GM18909 (cell line): ENCODE results near the gene TMEM54.

ENCODE experiments used
- ATAC-seq: cut with Tn5 transposase; IDR thresholded peaks from one replicate; pipeline ENCODE4 v1.9.1; 2021; ENCODE audit warnings: mild to moderate bottlenecking; ENCODE audit not compliant: unreplicated experiment, poor library complexity

The TMEM54 gene

GRCh38 chr1:32895325-32896215, 5.6 kb downstream of the TMEM54 start:
- ATAC-seq, result no peak

GRCh38 chr1:32894681-32895080, 6.5 kb downstream of the TMEM54 start:
- ATAC-seq, result no peak

GRCh38 chr1:32894019-32894600, 7.1 kb downstream of the TMEM54 start:
- no peak for ATAC-seq

GRCh38 chr1:32893198-32894018, 7.8 kb downstream of the TMEM54 start:
- ATAC-seq, result no peak

GRCh38 chr1:32892368-32893197, 8.6 kb downstream of the TMEM54 start:
- ATAC-seq, result no peak

GRCh38 chr1:32891630-32892029, 9.6 kb downstream of the TMEM54 start:
- no peak for ATAC-seq

- no peak for ATAC-seq
These were observed 10.0 kb downstream of the TMEM54 start for GRCh38 chr1:32891241-32891570.

GRCh38 chr1:32890516-32891240, 10.5 kb downstream of the TMEM54 start:
- ATAC-seq, result no peak

GRCh38 chr1:32889731-32890278, 11.4 kb downstream of the TMEM54 start:
- ATAC-seq, result no peak

GRCh38 chr1:32888677-32889420, 12.3 kb downstream of the TMEM54 start:
- ATAC-seq, result no peak

GRCh38 chr1:32888134-32888533, 13.1 kb downstream of the TMEM54 start:
- ATAC-seq, result no peak

- no peak for ATAC-seq
These were observed 13.6 kb downstream of the TMEM54 start for GRCh38 chr1:32887623-32888022.

- ATAC-seq, result no peak
These were observed 14.3 kb downstream of the TMEM54 start for GRCh38 chr1:32886828-32887414.

GRCh38 chr1:32886004-32886827, 15.0 kb downstream of the TMEM54 start, which contains the start of gene HPCA:
TSS of gene HPCA (plus strand) at chr1:32886491. CDS start at chr1:32888899, 2,408 bp downstream.
- ATAC-seq, result no peak

- ATAC-seq, result no peak
These were observed 15.5 kb downstream of the TMEM54 start for GRCh38 chr1:32885676-32886003.

- ATAC-seq, result no peak
These were observed 16.5 kb downstream of the TMEM54 start for GRCh38 chr1:32884726-32885125.

GRCh38 chr1:32884032-32884372, 17.2 kb downstream of the TMEM54 start:
- no peak for ATAC-seq
